GM18870 (cell line): ENCODE measurements around the gene UPP2.

Experiments used
- ATAC-seq: cut with Tn5 transposase; IDR thresholded peaks from one replicate; pipeline ENCODE4 v1.9.1; 2021; ENCODE audit warnings: moderate library complexity; ENCODE audit not compliant: unreplicated experiment

Gene UPP2

GRCh38 chr2:158135096-158135495, 33.4 kb downstream of the UPP2 start:
- ATAC-seq: no peak

GRCh38 chr2:158138255-158138654, 36.6 kb downstream of the UPP2 start:
- ATAC-seq: no peak

GRCh38 chr2:158140201-158140600, 38.5 kb downstream of the UPP2 start:
- no peak for ATAC-seq

GRCh38 chr2:158142165-158142564, 40.5 kb downstream of the UPP2 start:
- ATAC-seq: no peak

GRCh38 chr2:158142568-158143332, 41.1 kb downstream of the UPP2 start:
- peak; percentile 75 for ATAC-seq

- ATAC-seq: no peak
Observed at GRCh38 chr2:158143703-158144360, 42.2 kb downstream of the UPP2 start.

GRCh38 chr2:158144914-158145625, 43.4 kb downstream of the UPP2 start:
- ATAC-seq: no peak

GRCh38 chr2:158153270-158154015, 51.8 kb downstream of the UPP2 start:
- no peak for ATAC-seq

GRCh38 chr2:158154596-158154995, 52.9 kb downstream of the UPP2 start:
- ATAC-seq: no peak

- ATAC-seq: no peak
Observed at GRCh38 chr2:158172719-158173118, 71.0 kb downstream of the UPP2 start.

GRCh38 chr2:158174495-158174894, 72.8 kb downstream of the UPP2 start:
- ATAC-seq: no peak

GRCh38 chr2:158174956-158175355, 73.3 kb downstream of the UPP2 start:
- no peak for ATAC-seq

- ATAC-seq: no peak
Observed at GRCh38 chr2:158178646-158179045, 77.0 kb downstream of the UPP2 start.

GRCh38 chr2:158179660-158180059, 78.0 kb downstream of the UPP2 start:
- no peak for ATAC-seq

- ATAC-seq: no peak
Observed at GRCh38 chr2:158181171-158181570, 79.5 kb downstream of the UPP2 start.

- no peak for ATAC-seq
Observed at GRCh38 chr2:158182676-158183295, 81.1 kb downstream of the UPP2 start.

GRCh38 chr2:158184001-158184400, 82.3 kb downstream of the UPP2 start:
- no peak for ATAC-seq

GRCh38 chr2:158184556-158185343, 83.1 kb downstream of the UPP2 start:
- no peak for ATAC-seq
